Vagina (tissue), 2 donors: ENCODE measurements around the gene PDE4A.

Experiments used
- POLR2AphosphoS5 ChIP-seq, 2 donors: sonication (generic); formaldehyde crosslinking; IDR thresholded peaks; one replicate each; pipeline ENCODE4 v1.9.0; 2017; ENCODE audit warnings: antibody characterized with exemption in 2 of 2, mild to moderate bottlenecking in 2 of 2, low read depth in 1 of 2; ENCODE audit not compliant: insufficient read depth in 1 of 2
- TF ChIP-seq, protein P1 (sequence below), 3 experiments: fragments of 450-650 bp in 2 of 3; fragments of 200-600 bp in 1 of 3; sonication (generic) in 1 of 3; IDR thresholded peaks; one replicate each; pipeline ENCODE4 v1.5.1; 2017 to 2019; ENCODE audit warnings: antibody characterized with exemption in 3 of 3, mild to moderate bottlenecking in 2 of 3, moderate library complexity in 2 of 3

DNA sequence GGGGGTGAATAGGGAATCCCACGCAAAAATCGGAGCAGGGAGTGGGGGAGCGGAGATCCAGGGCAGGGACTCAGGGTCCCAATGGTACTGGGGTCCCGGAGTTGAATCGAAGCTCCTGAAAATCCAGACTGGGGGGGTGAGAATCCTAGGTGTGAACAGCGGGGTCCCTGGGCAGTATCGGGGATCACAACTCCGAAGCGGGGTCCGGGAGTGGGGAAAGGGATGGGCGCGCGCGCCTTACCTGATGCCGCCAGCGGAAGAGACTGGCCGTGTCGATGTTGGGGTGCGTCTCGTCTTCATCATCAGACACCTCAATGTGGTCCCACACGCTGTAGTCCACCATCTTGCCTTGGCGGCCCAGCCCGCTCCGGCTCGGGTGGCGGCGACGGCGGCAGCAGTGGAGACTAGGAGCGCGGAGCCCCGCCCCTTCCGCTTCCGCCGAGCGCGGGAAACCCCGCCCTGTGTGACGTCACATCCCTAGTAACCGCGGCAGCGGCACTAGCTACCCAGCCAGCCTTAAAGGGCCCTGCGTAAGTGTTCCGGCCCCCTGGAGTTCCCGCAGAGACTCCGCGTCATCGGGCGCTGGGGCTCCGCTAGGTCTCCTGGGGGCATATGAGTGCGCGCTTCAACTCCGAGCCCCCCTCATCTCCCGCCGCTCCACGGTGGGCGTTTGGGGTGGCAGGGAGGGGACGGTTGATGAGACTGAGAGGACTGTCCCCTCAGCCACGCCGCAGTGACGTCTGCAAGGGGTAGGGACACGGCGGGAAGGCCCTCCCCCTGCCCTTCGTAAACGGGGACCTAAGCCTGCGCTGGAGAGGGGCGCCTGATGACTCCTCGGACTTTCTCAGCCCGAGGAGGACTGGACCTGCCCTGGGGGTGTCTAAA, 17.0 kb upstream of the PDE4A start, which contains the start of gene CDC37:
- peak; percentile 88 to 92 for TF ChIP-seq POLR2AphosphoS5 (IDR thresholded peaks at IDR 0.05; ENCODE audit: insufficient read depth in 1 of 2, low read depth in 1 of 2)
- TF ChIP-seq, protein P1, sequence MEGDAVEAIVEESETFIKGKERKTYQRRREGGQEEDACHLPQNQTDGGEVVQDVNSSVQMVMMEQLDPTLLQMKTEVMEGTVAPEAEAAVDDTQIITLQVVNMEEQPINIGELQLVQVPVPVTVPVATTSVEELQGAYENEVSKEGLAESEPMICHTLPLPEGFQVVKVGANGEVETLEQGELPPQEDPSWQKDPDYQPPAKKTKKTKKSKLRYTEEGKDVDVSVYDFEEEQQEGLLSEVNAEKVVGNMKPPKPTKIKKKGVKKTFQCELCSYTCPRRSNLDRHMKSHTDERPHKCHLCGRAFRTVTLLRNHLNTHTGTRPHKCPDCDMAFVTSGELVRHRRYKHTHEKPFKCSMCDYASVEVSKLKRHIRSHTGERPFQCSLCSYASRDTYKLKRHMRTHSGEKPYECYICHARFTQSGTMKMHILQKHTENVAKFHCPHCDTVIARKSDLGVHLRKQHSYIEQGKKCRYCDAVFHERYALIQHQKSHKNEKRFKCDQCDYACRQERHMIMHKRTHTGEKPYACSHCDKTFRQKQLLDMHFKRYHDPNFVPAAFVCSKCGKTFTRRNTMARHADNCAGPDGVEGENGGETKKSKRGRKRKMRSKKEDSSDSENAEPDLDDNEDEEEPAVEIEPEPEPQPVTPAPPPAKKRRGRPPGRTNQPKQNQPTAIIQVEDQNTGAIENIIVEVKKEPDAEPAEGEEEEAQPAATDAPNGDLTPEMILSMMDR (IDR thresholded peaks at IDR 0.05) = no peak
